ENCODE results near the gene FBXL17. TPM values are rescaled to one million over a fixed set of nuclear protein-coding genes. Genes with fewer than 3 reads are reported as not detected.

Gene FBXL17
- total and polyA plus RNA-seq, 9 of the 15 experiments (the other 6 are each of a cell fraction or from before 2014, with no cell fraction given), result 0.32 to 5.4 (median 1.8) TPM

DNA sequence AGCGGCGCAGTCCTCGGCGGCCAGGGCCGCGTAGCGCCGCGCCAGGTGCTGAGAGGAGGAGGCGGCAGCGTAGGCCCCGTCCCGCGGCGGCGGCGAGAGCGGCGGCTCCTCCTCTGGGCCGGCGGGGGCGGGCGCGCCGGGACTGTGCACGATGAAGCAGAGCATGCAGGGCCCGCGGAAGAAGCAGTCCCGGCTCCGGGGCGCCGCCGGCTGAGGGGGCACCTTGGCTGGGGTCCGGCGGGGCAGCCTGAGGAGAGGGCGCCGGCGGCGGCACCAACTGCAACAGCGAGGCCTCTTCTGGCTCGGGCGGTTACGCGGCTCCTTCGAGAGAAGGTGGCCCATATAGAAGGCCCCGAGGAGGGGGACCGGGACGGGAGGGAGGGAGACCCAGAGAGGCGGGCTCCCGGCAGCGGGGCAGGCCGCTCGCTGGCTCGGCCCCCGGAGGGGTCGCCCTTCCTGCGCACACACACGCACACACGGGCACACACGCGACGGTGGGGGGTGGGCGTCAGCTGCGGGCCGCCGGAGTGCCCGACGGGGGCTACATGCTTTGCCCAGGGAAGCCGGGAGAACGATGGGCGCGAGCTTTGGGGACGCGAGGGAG lies 446 bp downstream of the FBXL17 start (continued):
- TF ChIP-seq, protein P1, sequence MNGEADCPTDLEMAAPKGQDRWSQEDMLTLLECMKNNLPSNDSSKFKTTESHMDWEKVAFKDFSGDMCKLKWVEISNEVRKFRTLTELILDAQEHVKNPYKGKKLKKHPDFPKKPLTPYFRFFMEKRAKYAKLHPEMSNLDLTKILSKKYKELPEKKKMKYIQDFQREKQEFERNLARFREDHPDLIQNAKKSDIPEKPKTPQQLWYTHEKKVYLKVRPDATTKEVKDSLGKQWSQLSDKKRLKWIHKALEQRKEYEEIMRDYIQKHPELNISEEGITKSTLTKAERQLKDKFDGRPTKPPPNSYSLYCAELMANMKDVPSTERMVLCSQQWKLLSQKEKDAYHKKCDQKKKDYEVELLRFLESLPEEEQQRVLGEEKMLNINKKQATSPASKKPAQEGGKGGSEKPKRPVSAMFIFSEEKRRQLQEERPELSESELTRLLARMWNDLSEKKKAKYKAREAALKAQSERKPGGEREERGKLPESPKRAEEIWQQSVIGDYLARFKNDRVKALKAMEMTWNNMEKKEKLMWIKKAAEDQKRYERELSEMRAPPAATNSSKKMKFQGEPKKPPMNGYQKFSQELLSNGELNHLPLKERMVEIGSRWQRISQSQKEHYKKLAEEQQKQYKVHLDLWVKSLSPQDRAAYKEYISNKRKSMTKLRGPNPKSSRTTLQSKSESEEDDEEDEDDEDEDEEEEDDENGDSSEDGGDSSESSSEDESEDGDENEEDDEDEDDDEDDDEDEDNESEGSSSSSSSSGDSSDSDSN (IDR thresholded peaks at IDR 0.05; ENCODE audit: borderline replicate concordance in 1 of 2, low read depth in 2 of 2, low read length in 2 of 2), result peak; percentile 89; a peak in 3 of 4 replicates
- TF ChIP-seq ZNF79 (CRISPR knock-in tag; IDR thresholded peaks at IDR 0.05; ENCODE audit: low read depth) (no peak), CC2D1A (IDR thresholded peaks at IDR 0.05) (no peak), ZNF76 (CRISPR knock-in tag; IDR thresholded peaks at IDR 0.05; ENCODE audit: borderline replicate concordance) (peak; percentile 41; the same call in 1 of the 2 replicates), NONO (IDR thresholded peaks at IDR 0.05; ENCODE audit: low read depth in 2 of 2, low read length in 1 of 2) (peak; percentile 1 to 5; a peak in 2 of 4 replicates), TSC22D4 (tag; IDR thresholded peaks at IDR 0.05) (no peak), ARID2 (IDR thresholded peaks at IDR 0.05) (no peak), CREM (IDR thresholded peaks at IDR 0.05; ENCODE audit: low read depth) (no peak), MAZ (CRISPR knock-in tag; conservative IDR thresholded peaks at IDR 0.05 in 1 of 2, IDR thresholded peaks at IDR 0.05 in 1 of 2) (peak; percentile 26 to 71; a peak in 3 of 4 replicates), EGR1 (conservative IDR thresholded peaks at IDR 0.05) (0 out of 2 replicates have a peak, but pooled peaks have one; percentile 23), MTF1 (CRISPR knock-in tag; IDR thresholded peaks at IDR 0.05; ENCODE audit: borderline replicate concordance) (no peak), KHSRP (IDR thresholded peaks at IDR 0.05) (no peak), RBBP5 (IDR thresholded peaks at IDR 0.05; ENCODE audit: borderline replicate concordance, insufficient read depth, low read length, poor library complexity, severe bottlenecking) (peak; percentile 66), POLR2AphosphoS2 (IDR thresholded peaks at IDR 0.05; ENCODE audit: low read length) (no peak)
- TF ChIP-seq, protein P2, sequence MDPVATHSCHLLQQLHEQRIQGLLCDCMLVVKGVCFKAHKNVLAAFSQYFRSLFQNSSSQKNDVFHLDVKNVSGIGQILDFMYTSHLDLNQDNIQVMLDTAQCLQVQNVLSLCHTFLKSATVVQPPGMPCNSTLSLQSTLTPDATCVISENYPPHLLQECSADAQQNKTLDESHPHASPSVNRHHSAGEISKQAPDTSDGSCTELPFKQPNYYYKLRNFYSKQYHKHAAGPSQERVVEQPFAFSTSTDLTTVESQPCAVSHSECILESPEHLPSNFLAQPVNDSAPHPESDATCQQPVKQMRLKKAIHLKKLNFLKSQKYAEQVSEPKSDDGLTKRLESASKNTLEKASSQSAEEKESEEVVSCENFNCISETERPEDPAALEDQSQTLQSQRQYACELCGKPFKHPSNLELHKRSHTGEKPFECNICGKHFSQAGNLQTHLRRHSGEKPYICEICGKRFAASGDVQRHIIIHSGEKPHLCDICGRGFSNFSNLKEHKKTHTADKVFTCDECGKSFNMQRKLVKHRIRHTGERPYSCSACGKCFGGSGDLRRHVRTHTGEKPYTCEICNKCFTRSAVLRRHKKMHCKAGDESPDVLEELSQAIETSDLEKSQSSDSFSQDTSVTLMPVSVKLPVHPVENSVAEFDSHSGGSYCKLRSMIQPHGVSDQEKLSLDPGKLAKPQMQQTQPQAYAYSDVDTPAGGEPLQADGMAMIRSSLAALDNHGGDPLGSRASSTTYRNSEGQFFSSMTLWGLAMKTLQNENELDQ (CRISPR knock-in tag; IDR thresholded peaks at IDR 0.05; ENCODE audit: borderline replicate concordance), result no peak
- TF ChIP-seq, protein P3, sequence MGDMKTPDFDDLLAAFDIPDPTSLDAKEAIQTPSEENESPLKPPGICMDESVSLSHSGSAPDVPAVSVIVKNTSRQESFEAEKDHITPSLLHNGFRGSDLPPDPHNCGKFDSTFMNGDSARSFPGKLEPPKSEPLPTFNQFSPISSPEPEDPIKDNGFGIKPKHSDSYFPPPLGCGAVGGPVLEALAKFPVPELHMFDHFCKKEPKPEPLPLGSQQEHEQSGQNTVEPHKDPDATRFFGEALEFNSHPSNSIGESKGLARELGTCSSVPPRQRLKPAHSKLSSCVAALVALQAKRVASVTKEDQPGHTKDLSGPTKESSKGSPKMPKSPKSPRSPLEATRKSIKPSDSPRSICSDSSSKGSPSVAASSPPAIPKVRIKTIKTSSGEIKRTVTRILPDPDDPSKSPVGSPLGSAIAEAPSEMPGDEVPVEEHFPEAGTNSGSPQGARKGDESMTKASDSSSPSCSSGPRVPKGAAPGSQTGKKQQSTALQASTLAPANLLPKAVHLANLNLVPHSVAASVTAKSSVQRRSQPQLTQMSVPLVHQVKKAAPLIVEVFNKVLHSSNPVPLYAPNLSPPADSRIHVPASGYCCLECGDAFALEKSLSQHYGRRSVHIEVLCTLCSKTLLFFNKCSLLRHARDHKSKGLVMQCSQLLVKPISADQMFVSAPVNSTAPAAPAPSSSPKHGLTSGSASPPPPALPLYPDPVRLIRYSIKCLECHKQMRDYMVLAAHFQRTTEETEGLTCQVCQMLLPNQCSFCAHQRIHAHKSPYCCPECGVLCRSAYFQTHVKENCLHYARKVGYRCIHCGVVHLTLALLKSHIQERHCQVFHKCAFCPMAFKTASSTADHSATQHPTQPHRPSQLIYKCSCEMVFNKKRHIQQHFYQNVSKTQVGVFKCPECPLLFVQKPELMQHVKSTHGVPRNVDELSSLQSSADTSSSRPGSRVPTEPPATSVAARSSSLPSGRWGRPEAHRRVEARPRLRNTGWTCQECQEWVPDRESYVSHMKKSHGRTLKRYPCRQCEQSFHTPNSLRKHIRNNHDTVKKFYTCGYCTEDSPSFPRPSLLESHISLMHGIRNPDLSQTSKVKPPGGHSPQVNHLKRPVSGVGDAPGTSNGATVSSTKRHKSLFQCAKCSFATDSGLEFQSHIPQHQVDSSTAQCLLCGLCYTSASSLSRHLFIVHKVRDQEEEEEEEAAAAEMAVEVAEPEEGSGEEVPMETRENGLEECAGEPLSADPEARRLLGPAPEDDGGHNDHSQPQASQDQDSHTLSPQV (IDR thresholded peaks at IDR 0.05), result peak; percentile 49; the same call in 1 of the 2 replicates
- TF ChIP-seq, protein P4, sequence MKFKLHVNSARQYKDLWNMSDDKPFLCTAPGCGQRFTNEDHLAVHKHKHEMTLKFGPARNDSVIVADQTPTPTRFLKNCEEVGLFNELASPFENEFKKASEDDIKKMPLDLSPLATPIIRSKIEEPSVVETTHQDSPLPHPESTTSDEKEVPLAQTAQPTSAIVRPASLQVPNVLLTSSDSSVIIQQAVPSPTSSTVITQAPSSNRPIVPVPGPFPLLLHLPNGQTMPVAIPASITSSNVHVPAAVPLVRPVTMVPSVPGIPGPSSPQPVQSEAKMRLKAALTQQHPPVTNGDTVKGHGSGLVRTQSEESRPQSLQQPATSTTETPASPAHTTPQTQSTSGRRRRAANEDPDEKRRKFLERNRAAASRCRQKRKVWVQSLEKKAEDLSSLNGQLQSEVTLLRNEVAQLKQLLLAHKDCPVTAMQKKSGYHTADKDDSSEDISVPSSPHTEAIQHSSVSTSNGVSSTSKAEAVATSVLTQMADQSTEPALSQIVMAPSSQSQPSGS (CRISPR knock-in tag; IDR thresholded peaks at IDR 0.05), result no peak

Measured in K562 (cell line).